ENCODE results near the gene GLB1L3.

- TF ChIP-seq POLR2A (IDR thresholded peaks at IDR 0.05) = no peak
- TF ChIP-seq, protein P1, sequence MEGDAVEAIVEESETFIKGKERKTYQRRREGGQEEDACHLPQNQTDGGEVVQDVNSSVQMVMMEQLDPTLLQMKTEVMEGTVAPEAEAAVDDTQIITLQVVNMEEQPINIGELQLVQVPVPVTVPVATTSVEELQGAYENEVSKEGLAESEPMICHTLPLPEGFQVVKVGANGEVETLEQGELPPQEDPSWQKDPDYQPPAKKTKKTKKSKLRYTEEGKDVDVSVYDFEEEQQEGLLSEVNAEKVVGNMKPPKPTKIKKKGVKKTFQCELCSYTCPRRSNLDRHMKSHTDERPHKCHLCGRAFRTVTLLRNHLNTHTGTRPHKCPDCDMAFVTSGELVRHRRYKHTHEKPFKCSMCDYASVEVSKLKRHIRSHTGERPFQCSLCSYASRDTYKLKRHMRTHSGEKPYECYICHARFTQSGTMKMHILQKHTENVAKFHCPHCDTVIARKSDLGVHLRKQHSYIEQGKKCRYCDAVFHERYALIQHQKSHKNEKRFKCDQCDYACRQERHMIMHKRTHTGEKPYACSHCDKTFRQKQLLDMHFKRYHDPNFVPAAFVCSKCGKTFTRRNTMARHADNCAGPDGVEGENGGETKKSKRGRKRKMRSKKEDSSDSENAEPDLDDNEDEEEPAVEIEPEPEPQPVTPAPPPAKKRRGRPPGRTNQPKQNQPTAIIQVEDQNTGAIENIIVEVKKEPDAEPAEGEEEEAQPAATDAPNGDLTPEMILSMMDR (IDR thresholded peaks at IDR 0.05) = no peak
These were observed 91.6 kb downstream of the GLB1L3 start for GRCh38 chr11:134367781-134368180.

All from heart left ventricle (tissue), 13 donors.